H9 (cell line): ENCODE results near the gene SYNPO2. TPM values are rescaled to one million over a fixed set of nuclear protein-coding genes. Genes with fewer than 3 reads are reported as not detected.

Experiments used
- DNase-seq: peaks from one replicate; pipeline ENCODE4 v3.0.0-alpha.2; 2017
- H2AFZ ChIP-seq: one replicate; pipeline ENCODE4 v1.6.1; 2013; ENCODE audit warnings: mild to moderate bottlenecking, low read length, control low read depth, moderate library complexity
- H2AK5ac ChIP-seq: 2 replicates; pipeline ENCODE4 v1.6.1; 2013; ENCODE audit warnings: low read length, control low read depth, mixed read lengths; ENCODE audit not compliant: insufficient read length
- H2BK120ac ChIP-seq: one replicate; pipeline ENCODE4 v1.6.1; 2013; ENCODE audit warnings: low read depth, mild to moderate bottlenecking, low read length, control low read depth, inconsistent platforms; ENCODE audit not compliant: poor library complexity, severe bottlenecking
- H2BK12ac ChIP-seq: 2 replicates; pipeline ENCODE4 v1.6.1; 2013; ENCODE audit warnings: low read length, control low read depth, mixed read lengths, low read depth; ENCODE audit not compliant: insufficient read length
- H2BK15ac ChIP-seq: 2 replicates; pipeline ENCODE4 v1.6.1; 2013; ENCODE audit warnings: low read depth, low read length, control low read depth
- H2BK20ac ChIP-seq: one replicate; pipeline ENCODE4 v1.6.1; 2013; ENCODE audit warnings: low read depth, mild to moderate bottlenecking, low read length, control low read depth, inconsistent platforms; ENCODE audit not compliant: poor library complexity, severe bottlenecking
- H2BK5ac ChIP-seq: 2 replicates; pipeline ENCODE4 v1.6.1; 2013; ENCODE audit warnings: low read length, control low read depth, mixed read lengths; ENCODE audit not compliant: insufficient read length
- H3K14ac ChIP-seq: 2 replicates; pipeline ENCODE4 v1.6.1; 2013; ENCODE audit warnings: low read length, control low read depth; ENCODE audit not compliant: insufficient read depth
- H3K18ac ChIP-seq: 2 replicates; pipeline ENCODE4 v1.6.1; 2013; ENCODE audit warnings: low read depth, mild to moderate bottlenecking, mixed read lengths, low read length, control low read depth; ENCODE audit not compliant: insufficient read length
- H3K23ac ChIP-seq: 2 replicates; pipeline ENCODE4 v1.6.1; 2013; ENCODE audit warnings: low read length, control low read depth, mixed read lengths, low read depth; ENCODE audit not compliant: insufficient read length
- H3K23me2 ChIP-seq: 2 replicates; pipeline ENCODE4 v1.6.1; 2013; ENCODE audit warnings: low read depth, mild to moderate bottlenecking, mixed read lengths, low read length, control low read depth; ENCODE audit not compliant: insufficient read length, poor library complexity, severe bottlenecking
- H3K27ac ChIP-seq: 2 replicates; pipeline ENCODE4 v1.5.1; 2013; ENCODE audit warnings: low read length, control low read depth, mixed read lengths, low read depth; ENCODE audit not compliant: insufficient read length
- H3K27me3 ChIP-seq: 2 replicates; pipeline ENCODE4 v1.6.1; 2013; ENCODE audit warnings: low read length, control low read depth, inconsistent platforms; ENCODE audit not compliant: insufficient read depth
- H3K4ac ChIP-seq: 2 replicates; pipeline ENCODE4 v1.6.1; 2013; ENCODE audit warnings: low read depth, mild to moderate bottlenecking, control low read depth, inconsistent platforms, low read length, moderate library complexity
- H3K4me1 ChIP-seq: 2 replicates; pipeline ENCODE4 v1.6.1; 2013; ENCODE audit warnings: low read length, control low read depth, inconsistent platforms; ENCODE audit not compliant: insufficient read depth
- H3K4me2 ChIP-seq: 2 replicates; pipeline ENCODE4 v1.6.1; 2013; ENCODE audit warnings: low read length, control low read depth, mixed read lengths; ENCODE audit not compliant: insufficient read length, insufficient read depth
- H3K56ac ChIP-seq: 2 replicates; pipeline ENCODE4 v1.6.1; 2013; ENCODE audit warnings: low read depth, mild to moderate bottlenecking, mixed read lengths, low read length, control low read depth; ENCODE audit not compliant: insufficient read length
- H3K79me1 ChIP-seq: 2 replicates; pipeline ENCODE4 v1.6.1; 2013; ENCODE audit warnings: low read depth, mild to moderate bottlenecking, moderate library complexity, low read length, control low read depth, inconsistent platforms; ENCODE audit not compliant: insufficient read depth, poor library complexity, severe bottlenecking
- H3K79me2 ChIP-seq: 2 replicates; pipeline ENCODE4 v1.6.1; 2013; ENCODE audit warnings: low read length, control low read depth, inconsistent platforms; ENCODE audit not compliant: insufficient read depth
- H3K9ac ChIP-seq: 2 replicates; pipeline ENCODE4 v1.6.1; 2013; ENCODE audit warnings: low read length, control low read depth, mixed read lengths; ENCODE audit not compliant: insufficient read length; ENCODE audit errors: extremely low read depth
- H3K9me3 ChIP-seq: one replicate; pipeline ENCODE4 v1.6.1; 2013; ENCODE audit warnings: low read depth, low read length, inconsistent platforms; ENCODE audit not compliant: control insufficient read depth
- H3T11ph ChIP-seq: one replicate; pipeline ENCODE4 v1.6.1; 2013; ENCODE audit warnings: mild to moderate bottlenecking, low read length, control low read depth, inconsistent platforms
- H4K20me1 ChIP-seq: one replicate; pipeline ENCODE4 v1.6.1; 2013; ENCODE audit not compliant: control insufficient read depth, insufficient read length, insufficient read depth
- H4K5ac ChIP-seq: 2 replicates; pipeline ENCODE4 v1.6.1; 2013; ENCODE audit warnings: low read depth, mild to moderate bottlenecking, mixed read lengths, low read length, control low read depth; ENCODE audit not compliant: insufficient read length
- H4K8ac ChIP-seq: replicated peaks from 2 replicates; pipeline ENCODE4 v1.6.1; 2013; ENCODE audit warnings: low read length, control low read depth, mixed read lengths, low read depth; ENCODE audit not compliant: insufficient read length
- H4K91ac ChIP-seq: 2 replicates; pipeline ENCODE4 v1.6.1; 2013; ENCODE audit warnings: low read depth, mild to moderate bottlenecking, moderate library complexity, mixed read lengths, low read length, control low read depth; ENCODE audit not compliant: insufficient read length
- H3K27ac Mint-ChIP-seq, 3 experiments: 2 replicates in 2 of 3; 3 replicates in 1 of 3; pipeline ENCODE4 v1.8.0; 2020 to 2021; ENCODE audit warnings: mixed read lengths in 3 of 3, mild to moderate bottlenecking in 1 of 3, moderate library complexity in 1 of 3
- H3K27me3 Mint-ChIP-seq: 2 replicates; pipeline ENCODE4 v1.8.0; 2021; ENCODE audit warnings: low read depth, mild to moderate bottlenecking, moderate library complexity, mixed read lengths
- H3K36me3 Mint-ChIP-seq, 3 experiments: 2 replicates in 2 of 3; 3 replicates in 1 of 3; pipeline ENCODE4 v1.8.0; 2020 to 2021; ENCODE audit warnings: low read depth in 3 of 3, mixed read lengths in 3 of 3; ENCODE audit not compliant: insufficient read depth in 1 of 3
- H3K4me1 Mint-ChIP-seq, 2 experiments: 2 replicates each; pipeline ENCODE4 v1.8.0; 2020; ENCODE audit warnings: mixed read lengths in 2 of 2
- H3K4me3 Mint-ChIP-seq, 2 experiments: 2 replicates in 1 of 2; 3 replicates in 1 of 2; pipeline ENCODE4 v1.8.0; 2020 to 2021; ENCODE audit warnings: mild to moderate bottlenecking in 2 of 2, mixed read lengths in 2 of 2, moderate library complexity in 1 of 2
- H3K9me3 Mint-ChIP-seq, 2 experiments: 2 replicates in 1 of 2; 3 replicates in 1 of 2; pipeline ENCODE4 v1.8.0; 2020; ENCODE audit warnings: mild to moderate bottlenecking in 2 of 2, mixed read lengths in 2 of 2, moderate library complexity in 1 of 2
- WGBS: extraction: QIAGEN DNeasy Blood & Tissue Kit; methylation state at CpG from one replicate; pipeline ENCODE4 v1.1.7; 2013; ENCODE audit warnings: missing lambda C conversion rate, low lambda C conversion rate, mixed read lengths; ENCODE audit not compliant: insufficient read length; ENCODE audit errors: extremely low coverage; 5-methylcytosine and 5-hydroxymethylcytosine counted together
- total RNA-seq: library from RNA; stranded (reverse); gene quantifications from 2 replicates; pipeline ENCODE4 v1.2.1, GENCODE V29; 2021
- TF ChIP-seq, protein P1 (sequence below): fragments of 200-600 bp; sonication (generic); conservative IDR thresholded peaks from 3 replicates; pipeline ENCODE4 v1.8.0; 2021; ENCODE audit warnings: antibody characterized with exemption, mild to moderate bottlenecking

Gene SYNPO2
- total RNA-seq, 1 experiment from 2014 or later: 1.1 TPM

DNA sequence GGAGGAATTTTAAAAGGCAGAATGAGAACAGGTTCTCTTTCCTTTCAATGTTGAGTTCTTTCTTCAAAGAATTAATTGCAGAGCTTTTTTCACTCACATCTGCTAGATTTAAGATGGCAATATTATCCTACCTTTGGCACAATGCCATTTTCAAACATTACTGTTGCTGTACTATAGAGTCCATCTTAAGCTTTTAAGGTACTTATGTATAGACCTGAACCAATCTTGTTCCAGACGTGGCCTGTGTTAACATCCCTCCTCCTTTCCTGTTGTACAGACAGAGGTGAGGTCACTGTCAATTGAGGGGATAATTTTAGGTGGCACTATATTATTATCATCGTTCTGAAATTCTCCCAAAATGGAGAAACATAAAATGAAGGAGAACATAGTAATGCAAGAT is 194.0 kb downstream of the SYNPO2 start:
- no peak overlapping the region for H2BK20ac ChIP-seq
- H3K9me3 ChIP-seq: no peaks in the 10 kb centered on the region
- H3K79me2 ChIP-seq: no peaks in the 10 kb centered on the region
- H3K4me2 ChIP-seq: no peak overlapping the region
- Mint-ChIP-seq H3K4me3 (no peak overlapping the region), H3K36me3 (no peaks in the 10 kb centered on the region), H3K27ac (no peak overlapping the region), H3K4me1 (no peaks in the 10 kb centered on the region), H3K9me3 (no peaks in the 10 kb centered on the region; a peak in 1 of 5 replicates), H3K27me3 (no peaks in the 10 kb centered on the region)
- no peaks in the 10 kb centered on the region for H3K23me2 ChIP-seq
- no peak for DNase-seq
- H3K27me3 ChIP-seq: no peaks in the 10 kb centered on the region
- H2BK15ac ChIP-seq: no peak overlapping the region
- no peak overlapping the region for H4K91ac ChIP-seq
- WGBS: no CpG with 5 or more reads among the region's 2 CpGs
- H3K18ac ChIP-seq: no peak overlapping the region
- no peak overlapping the region for H4K8ac ChIP-seq
- H2BK120ac ChIP-seq: no peak overlapping the region
- H3K79me1 ChIP-seq: no peaks in the 10 kb centered on the region
- H4K5ac ChIP-seq: no peak overlapping the region
- no peak overlapping the region for H3T11ph ChIP-seq
- H3K23ac ChIP-seq: no peak overlapping the region
- no peak overlapping the region for H2BK12ac ChIP-seq
- no peak overlapping the region for H2AFZ ChIP-seq
- TF ChIP-seq, protein P1, sequence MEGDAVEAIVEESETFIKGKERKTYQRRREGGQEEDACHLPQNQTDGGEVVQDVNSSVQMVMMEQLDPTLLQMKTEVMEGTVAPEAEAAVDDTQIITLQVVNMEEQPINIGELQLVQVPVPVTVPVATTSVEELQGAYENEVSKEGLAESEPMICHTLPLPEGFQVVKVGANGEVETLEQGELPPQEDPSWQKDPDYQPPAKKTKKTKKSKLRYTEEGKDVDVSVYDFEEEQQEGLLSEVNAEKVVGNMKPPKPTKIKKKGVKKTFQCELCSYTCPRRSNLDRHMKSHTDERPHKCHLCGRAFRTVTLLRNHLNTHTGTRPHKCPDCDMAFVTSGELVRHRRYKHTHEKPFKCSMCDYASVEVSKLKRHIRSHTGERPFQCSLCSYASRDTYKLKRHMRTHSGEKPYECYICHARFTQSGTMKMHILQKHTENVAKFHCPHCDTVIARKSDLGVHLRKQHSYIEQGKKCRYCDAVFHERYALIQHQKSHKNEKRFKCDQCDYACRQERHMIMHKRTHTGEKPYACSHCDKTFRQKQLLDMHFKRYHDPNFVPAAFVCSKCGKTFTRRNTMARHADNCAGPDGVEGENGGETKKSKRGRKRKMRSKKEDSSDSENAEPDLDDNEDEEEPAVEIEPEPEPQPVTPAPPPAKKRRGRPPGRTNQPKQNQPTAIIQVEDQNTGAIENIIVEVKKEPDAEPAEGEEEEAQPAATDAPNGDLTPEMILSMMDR: no peak
- H2AK5ac ChIP-seq: no peak overlapping the region
- H3K9ac ChIP-seq: no peak overlapping the region
- H4K20me1 ChIP-seq: no peaks in the 10 kb centered on the region
- H3K14ac ChIP-seq: no peak overlapping the region
- no peak overlapping the region for H3K27ac ChIP-seq
- no peaks in the 10 kb centered on the region for H3K4me1 ChIP-seq
- no peak overlapping the region for H2BK5ac ChIP-seq
- no peak overlapping the region for H3K4ac ChIP-seq
- no peak overlapping the region for H3K56ac ChIP-seq
